Fibroblast of the aortic adventitia (primary cell): ENCODE results near the gene TRAF3. TPM values are rescaled to one million over a fixed set of nuclear protein-coding genes. Genes with fewer than 3 reads are reported as not detected.

Experiments
- DNase-seq: peaks from one replicate; pipeline ENCODE4 v3.0.0-alpha.2; 2010; ENCODE audit warnings: low read depth
- H3K4me3 ChIP-seq: 2 replicates; pipeline ENCODE4 v1.5.1; 2011; ENCODE audit warnings: low read depth, mild to moderate bottlenecking, control low read depth, low read length, moderate library complexity
- CTCF ChIP-seq: IDR thresholded peaks from 2 replicates; pipeline ENCODE4 v1.5.1; 2011; ENCODE audit warnings: mild to moderate bottlenecking, low read length, control low read depth, inconsistent platforms; ENCODE audit not compliant: insufficient read depth
- total RNA-seq: library from RNA; depleted of rRNA; stranded (reverse); fragments of >200 nt; gene quantifications from 2 replicates; pipeline ENCODE4 v1.2.3, GENCODE V29; 2012; ENCODE audit warnings: low replicate concordance

TRAF3 gene
- total RNA-seq, 1 donor: 19.3 TPM

DNA sequence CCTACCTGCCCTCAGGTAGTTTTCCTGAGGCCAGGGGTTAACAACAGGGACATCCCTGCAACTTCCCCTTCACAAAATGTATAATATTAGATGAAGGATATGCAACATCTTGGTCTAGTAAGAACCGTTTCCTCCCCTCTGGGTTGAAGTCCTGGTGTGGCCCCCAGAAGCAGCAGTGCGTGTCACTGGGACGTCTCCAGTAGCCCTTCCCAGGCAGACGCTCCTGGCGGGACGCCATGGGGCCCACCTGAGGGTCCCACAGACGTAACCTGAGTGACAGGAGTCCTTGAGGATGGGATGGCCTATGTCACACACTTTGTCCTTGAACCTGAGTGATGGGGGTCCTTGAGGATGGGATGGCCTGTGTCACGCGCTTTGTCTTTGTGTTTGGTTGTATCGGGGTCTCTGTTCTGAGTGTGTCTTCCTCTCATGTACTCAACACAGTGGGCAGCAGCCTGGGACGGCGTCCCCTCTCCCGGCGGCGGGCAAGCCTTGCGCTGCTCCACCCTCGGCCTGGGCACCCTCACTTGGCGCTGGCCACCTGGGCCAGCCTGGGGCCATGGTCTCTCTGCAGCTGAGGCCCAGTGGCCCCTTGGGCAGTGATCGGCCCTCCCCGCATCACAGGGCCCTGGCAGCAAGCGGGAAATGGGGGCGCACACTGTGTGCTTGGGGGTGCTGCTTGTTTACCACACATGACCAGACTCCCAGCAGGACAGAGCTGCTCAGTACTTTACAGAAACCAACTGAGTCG, 130.9 kb downstream of the TRAF3 start:
- DNase-seq: no peak
- no peak overlapping the region for H3K4me3 ChIP-seq
- no peak for TF ChIP-seq CTCF

GRCh38 chr14:102908766-102909455, 131.7 kb downstream of the TRAF3 start:
- no peak for DNase-seq
- TF ChIP-seq CTCF: no peak
- no peak overlapping the region for H3K4me3 ChIP-seq

DNA sequence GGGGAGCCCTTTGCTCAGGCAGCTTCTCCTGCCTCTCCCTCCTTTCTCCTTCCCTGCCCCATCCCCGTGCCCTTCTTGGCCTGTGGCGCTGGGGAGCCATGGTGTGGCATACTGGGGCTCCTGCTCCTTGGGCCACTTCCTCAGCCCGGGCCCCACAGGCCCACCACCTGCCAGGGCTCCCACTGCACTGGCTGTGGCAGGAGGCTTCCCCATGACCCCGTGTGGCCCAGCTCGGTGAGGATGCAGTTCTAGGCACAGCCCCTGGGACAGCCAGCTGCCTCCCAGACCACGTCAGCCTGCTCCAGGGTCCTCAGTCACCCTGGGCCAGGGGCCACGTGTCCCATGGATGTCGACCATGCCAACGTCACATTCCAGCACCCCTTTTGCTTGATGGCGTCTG, 132.2 kb downstream of the TRAF3 start:
- no peak for TF ChIP-seq CTCF

GRCh38 chr14:102909911-102910310, 132.7 kb downstream of the TRAF3 start:
- no peak overlapping the region for H3K4me3 ChIP-seq
- no peak for DNase-seq
- no peak for TF ChIP-seq CTCF

More for the DNA sequence above, 132.2 kb downstream of the TRAF3 start:
- DNase-seq: no peak
- H3K4me3 ChIP-seq: no peak overlapping the region

GRCh38 chr14:102910442-102910841, 133.2 kb downstream of the TRAF3 start:
- no peak for DNase-seq
- no peak overlapping the region for H3K4me3 ChIP-seq
- TF ChIP-seq CTCF: no peak

GRCh38 chr14:102911541-102911951, 134.3 kb downstream of the TRAF3 start:
- TF ChIP-seq CTCF: no peak
- DNase-seq: no peak
- H3K4me3 ChIP-seq: no peak overlapping the region
